GM20000 (cell line): ENCODE measurements around the gene TENM3.

Experiments used
- DNase-seq: peaks from one replicate; pipeline ENCODE4 v3.0.0; 2012; ENCODE audit warnings: low spot score
- CTCF ChIP-seq: IDR thresholded peaks from 2 replicates; pipeline ENCODE4 v1.5.1; 2012; ENCODE audit warnings: mild to moderate bottlenecking, control low read depth; ENCODE audit errors: extremely low read depth, missing control alignments

TENM3 gene

GRCh38 chr4:182338746-182339145 lies 95.5 kb downstream of the TENM3 start:
- no peak for TF ChIP-seq CTCF
- no peak for DNase-seq

GRCh38 chr4:182339221-182339641 lies 96.0 kb downstream of the TENM3 start:
- TF ChIP-seq CTCF, result no peak
- no peak for DNase-seq

GRCh38 chr4:182343453-182343852 lies 100.3 kb downstream of the TENM3 start:
- DNase-seq, result no peak
- TF ChIP-seq CTCF, result no peak

- no peak for TF ChIP-seq CTCF
- DNase-seq, result no peak
These were observed 101.8 kb downstream of the TENM3 start for GRCh38 chr4:182344968-182345367.

- no peak for TF ChIP-seq CTCF
- no peak for DNase-seq
These were observed 103.0 kb downstream of the TENM3 start for GRCh38 chr4:182346250-182346649.

- no peak for DNase-seq
- no peak for TF ChIP-seq CTCF
These were observed 103.6 kb downstream of the TENM3 start for GRCh38 chr4:182346675-182347375.

- TF ChIP-seq CTCF, result no peak
- no peak for DNase-seq
These were observed 105.7 kb downstream of the TENM3 start for GRCh38 chr4:182348779-182349326.
